Transverse colon (tissue), 4 donors: ENCODE data around the gene SEMA3E. TPM values are rescaled to one million over a fixed set of nuclear protein-coding genes. Genes with fewer than 3 reads are reported as not detected.

Experiments
- DNase-seq: peaks from one replicate; pipeline ENCODE4 v3.0.0-alpha.2; 2019
- H3K27ac ChIP-seq, 4 donors: fragments of 200-600 bp; sonication (generic); 2 replicates each; pipeline ENCODE4 v1.5.1; 2016 to 2018; ENCODE audit warnings: inconsistent platforms in 4 of 4
- H3K27me3 ChIP-seq: fragments of 200-600 bp; sonication (generic); 2 replicates; pipeline ENCODE4 v1.5.1; 2017; ENCODE audit warnings: inconsistent platforms
- H3K36me3 ChIP-seq, 4 donors: fragments of 200-600 bp; sonication (generic); 2 replicates each; pipeline ENCODE4 v1.5.1; 2017 to 2019; ENCODE audit warnings: inconsistent platforms in 4 of 4
- H3K4me1 ChIP-seq, 4 donors: fragments of 200-600 bp; sonication (generic); 2 replicates each; pipeline ENCODE4 v1.5.1; 2017 to 2020; ENCODE audit warnings: inconsistent platforms in 4 of 4
- H3K4me3 ChIP-seq, 4 donors: fragments of 200-600 bp; sonication (generic); 1 replicate in 1 of 4; 2 replicates in 3 of 4; pipeline versions ENCODE4 v1.5.1 to v1.6.1; 2017 to 2019; ENCODE audit warnings: inconsistent platforms in 4 of 4
- H3K9me3 ChIP-seq, 2 donors: fragments of 200-600 bp; sonication (generic); 2 replicates each; pipeline ENCODE4 v1.5.1; 2017 to 2019; ENCODE audit warnings: inconsistent platforms in 2 of 2
- EP300 ChIP-seq: sonication (generic); formaldehyde crosslinking; IDR thresholded peaks from one replicate; pipeline ENCODE4 v1.6.1; 2017; ENCODE audit warnings: antibody characterized with exemption, low read depth
- POLR2A ChIP-seq: fragments of 450-650 bp; IDR thresholded peaks from one replicate; pipeline ENCODE4 v1.6.1; 2016; ENCODE audit warnings: antibody characterized with exemption, mild to moderate bottlenecking, moderate library complexity
- POLR2AphosphoS5 ChIP-seq, 3 donors: sonication (generic); formaldehyde crosslinking; IDR thresholded peaks; one replicate each; pipeline ENCODE4 v1.6.1; 2016; ENCODE audit warnings: antibody characterized with exemption in 3 of 3
- WGBS, 2 donors: methylation state at CpG; one replicate each; pipeline ENCODE4 v1.1.5; 2018; ENCODE audit warnings: low coverage in 1 of 2; 5-methylcytosine and 5-hydroxymethylcytosine counted together
- in situ Hi-C, 4 donors: fragments of 200-750 bp; cut with MboI; loops; one replicate each; pipeline versions ENCODE4 v1.15.0 to v1.15.1; 2017; ENCODE audit warnings: low sequenced_read_pairs in 3 of 4, low pct_ligation_motif_present in 1 of 4, low pct_unique_long_range_greater_than_20kb in 1 of 4
- intact Hi-C: fragments of 100-400 bp; cut with DNase I; formaldehyde crosslinking; loops from one replicate; pipeline ENCODE4 v1.15.1; 2023; ENCODE audit warnings: low total_unique reads
- total RNA-seq, 4 donors: library from RNA; depleted of rRNA; stranded (reverse); fragments of >200 nt; gene quantifications; one replicate each; pipeline ENCODE4 v1.1.0, GENCODE V29; 2016
- TF ChIP-seq, protein P1 (sequence below), 5 experiments: fragments of 200-600 bp in 3 of 5; fragments of 450-650 bp in 2 of 5; sonication (generic) in 3 of 5; IDR thresholded peaks; 1 replicate in 2 of 5; 2 replicates in 3 of 5; pipeline ENCODE4 v1.5.1; 2016 to 2017; ENCODE audit warnings: antibody characterized with exemption in 5 of 5, inconsistent platforms in 3 of 5, mild to moderate bottlenecking in 2 of 5, moderate library complexity in 1 of 5

The SEMA3E gene
- total RNA-seq: 1 to 10 TPM in 2 of 4 donors, under 1 TPM in 1, not detected in 1; 0.95 to 3.8 (median 1.4) TPM

DNA sequence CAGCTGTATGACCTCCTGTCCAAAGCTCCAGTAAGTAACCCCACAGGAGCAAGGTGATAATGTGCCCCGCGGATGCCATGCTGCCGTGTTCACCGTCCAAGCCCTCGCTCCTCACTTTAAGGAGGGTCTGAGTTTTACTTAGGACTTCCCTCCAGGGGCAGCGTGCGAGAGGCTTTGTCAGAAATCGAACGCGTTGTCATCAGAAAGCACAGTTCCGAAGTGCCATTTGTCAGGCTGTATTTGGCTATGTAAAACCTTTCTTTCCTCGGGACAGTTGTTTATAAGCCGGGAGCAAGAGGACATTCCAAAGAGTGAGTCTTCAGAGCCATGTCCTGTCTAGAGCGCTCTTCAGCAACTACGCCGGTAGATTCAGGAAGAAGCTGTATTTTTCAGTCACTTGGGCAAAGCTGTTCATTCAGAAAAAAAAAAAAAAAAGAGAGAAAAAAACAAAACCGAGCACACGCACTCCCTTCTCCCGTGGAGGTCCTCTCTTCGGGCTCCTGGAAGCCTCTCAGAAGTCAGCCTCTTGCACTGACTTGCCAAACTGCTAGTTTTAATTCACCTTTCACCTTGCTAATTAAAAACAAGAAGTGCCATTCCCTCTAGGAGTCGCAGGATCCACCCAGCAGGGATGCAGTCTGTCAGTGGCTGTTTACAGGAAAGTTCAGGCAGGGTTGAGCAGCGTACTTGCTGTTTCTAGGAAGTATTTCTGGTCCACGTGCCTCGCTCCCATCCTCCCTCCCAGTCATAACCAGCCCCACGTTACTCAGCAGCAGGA lies at the start of gene SEMA3E:
Gene SEMA3E, minus strand, starts transcription at position 676 of the 778 bp plus-strand sequence.
- peak within 1 kb of the TSS in 3 of 4 donors; percentile 0 to 10 (median 2) for H3K27ac ChIP-seq

DNA sequence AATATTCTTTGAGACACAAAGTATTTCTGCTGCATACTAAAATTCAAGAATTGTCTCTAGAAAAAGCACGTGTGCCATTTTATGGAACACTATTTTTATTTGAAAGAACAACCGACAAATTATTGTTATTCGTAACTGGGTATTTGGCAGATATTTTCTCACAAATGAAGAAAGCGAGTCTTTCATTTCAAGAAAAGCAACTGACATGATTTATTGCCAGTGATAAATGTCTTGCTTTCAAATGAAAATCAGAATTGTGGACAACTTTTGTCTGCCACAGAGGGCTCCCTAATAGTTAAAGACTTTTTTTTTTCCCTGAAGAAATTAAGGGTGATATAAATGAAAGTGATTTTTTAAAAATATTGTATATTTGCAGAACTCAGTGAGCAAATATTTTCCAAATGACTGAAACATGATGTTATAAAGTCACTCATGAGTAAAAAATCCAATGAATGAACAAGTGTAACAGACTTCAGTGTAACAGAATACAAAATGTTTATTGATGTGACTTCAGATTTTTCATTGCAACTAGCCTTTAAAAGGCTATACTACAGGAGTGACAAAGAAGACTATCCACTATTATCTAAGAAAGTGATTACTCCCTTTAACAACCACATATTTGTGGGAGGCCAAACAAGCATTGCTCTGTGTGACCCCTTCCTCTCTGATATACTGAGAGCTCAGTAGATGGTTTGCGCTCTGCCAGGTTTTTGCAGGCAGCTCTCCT lies 49.0 kb upstream of the SEMA3E start:
- in situ Hi-C loops (no loop called here), intact Hi-C loops (no loop called here)
- TF ChIP-seq EP300 (no peak), POLR2AphosphoS5 (IDR thresholded peaks at IDR 0.05) (no peak), POLR2A (no peak)
- TF ChIP-seq, protein P1, sequence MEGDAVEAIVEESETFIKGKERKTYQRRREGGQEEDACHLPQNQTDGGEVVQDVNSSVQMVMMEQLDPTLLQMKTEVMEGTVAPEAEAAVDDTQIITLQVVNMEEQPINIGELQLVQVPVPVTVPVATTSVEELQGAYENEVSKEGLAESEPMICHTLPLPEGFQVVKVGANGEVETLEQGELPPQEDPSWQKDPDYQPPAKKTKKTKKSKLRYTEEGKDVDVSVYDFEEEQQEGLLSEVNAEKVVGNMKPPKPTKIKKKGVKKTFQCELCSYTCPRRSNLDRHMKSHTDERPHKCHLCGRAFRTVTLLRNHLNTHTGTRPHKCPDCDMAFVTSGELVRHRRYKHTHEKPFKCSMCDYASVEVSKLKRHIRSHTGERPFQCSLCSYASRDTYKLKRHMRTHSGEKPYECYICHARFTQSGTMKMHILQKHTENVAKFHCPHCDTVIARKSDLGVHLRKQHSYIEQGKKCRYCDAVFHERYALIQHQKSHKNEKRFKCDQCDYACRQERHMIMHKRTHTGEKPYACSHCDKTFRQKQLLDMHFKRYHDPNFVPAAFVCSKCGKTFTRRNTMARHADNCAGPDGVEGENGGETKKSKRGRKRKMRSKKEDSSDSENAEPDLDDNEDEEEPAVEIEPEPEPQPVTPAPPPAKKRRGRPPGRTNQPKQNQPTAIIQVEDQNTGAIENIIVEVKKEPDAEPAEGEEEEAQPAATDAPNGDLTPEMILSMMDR (IDR thresholded peaks at IDR 0.05): no peak

More for the DNA sequence above, at the start of gene SEMA3E:
- Histone ChIP-seq H3K9me3 (no peaks in the 10 kb centered on the region), H3K36me3 (no peaks in the 10 kb centered on the region), H3K27me3 (no peaks in the 10 kb centered on the region), H3K4me1 (no peaks in the 10 kb centered on the region), H3K4me3 (peak within 1 kb of the TSS in 3 of 4 donors; percentile 14 to 38 (median 18))
- whole genome bisulfite sequencing, 2 donors: 2 to 4% methylated on average over 13 to 25 of the region's 25 CpGs
- intact Hi-C loops: no loop called here
- in situ Hi-C loops: no loop called here
- TF ChIP-seq, protein P1 (IDR thresholded peaks at IDR 0.05): no peak
- peak in 1 of 3 donors; percentile 21 for TF ChIP-seq POLR2AphosphoS5 (IDR thresholded peaks at IDR 0.05)
- no peak for DNase-seq

DNA sequence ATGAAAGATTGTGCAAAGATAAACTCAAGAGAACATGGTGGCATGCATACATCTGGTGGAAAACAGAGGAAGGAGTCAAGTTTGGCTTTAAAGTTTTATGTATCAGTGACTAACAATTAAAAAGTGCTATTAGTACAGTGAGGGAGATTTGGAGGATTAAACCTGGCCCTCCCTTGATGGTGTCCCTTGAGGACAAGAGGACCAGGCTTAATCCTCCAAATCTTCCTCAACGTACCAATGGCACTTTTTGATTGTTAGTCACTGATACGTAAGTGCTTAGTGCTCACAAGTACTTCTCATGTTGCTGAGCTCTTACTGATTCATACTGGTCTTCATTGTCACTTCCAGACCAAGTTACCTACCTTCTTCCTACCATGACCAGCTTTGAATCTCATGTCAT lies 47.2 kb upstream of the SEMA3E start:
- in situ Hi-C loops: no loop called here

More for the DNA sequence above, 49.0 kb upstream of the SEMA3E start:
- Histone ChIP-seq H3K27ac (no peak overlapping the region), H3K4me1 (no peaks in the 10 kb centered on the region), H3K4me3 (no peak overlapping the region), H3K9me3 (no peaks in the 10 kb centered on the region), H3K36me3 (no peaks in the 10 kb centered on the region), H3K27me3 (no peaks in the 10 kb centered on the region)
- no peak for DNase-seq
- whole genome bisulfite sequencing, 2 donors: 70 to 74% methylated on average over 5 of the region's 5 CpGs

More for the DNA sequence above, 47.2 kb upstream of the SEMA3E start:
- no peaks in the 10 kb centered on the region for H3K9me3 ChIP-seq
- DNase-seq: no peak
- intact Hi-C loops: no loop called here
- H3K4me1 ChIP-seq: no peaks in the 10 kb centered on the region
- 74 to 93% methylated on average over 2 of the region's 2 CpGs for WGBS, 2 donors
- H3K27me3 ChIP-seq: no peaks in the 10 kb centered on the region
- no peaks in the 10 kb centered on the region for H3K36me3 ChIP-seq
- TF ChIP-seq POLR2A (no peak), EP300 (no peak), POLR2AphosphoS5 (IDR thresholded peaks at IDR 0.05) (no peak)
- TF ChIP-seq, protein P1 (IDR thresholded peaks at IDR 0.05): no peak
- no peak overlapping the region for H3K27ac ChIP-seq
- no peak overlapping the region for H3K4me3 ChIP-seq
